Stimulated activated CD4-positive, alpha-beta T cell treated with anti-CD3 and anti-CD28 coated beads, Interleukin-2, amount 100 ng/mL, for 4 hours (primary cell): ENCODE measurements around the gene NPHP1.
"Not testable (repeated sequence)": the region's sequence is repeated elsewhere in the genome, so short reads cannot be mapped to it uniquely, and the experiment has no call there.

Experiments
- DNase-seq: peaks from one replicate; pipeline ENCODE4 v3.0.0-alpha.2; 2020; ENCODE audit warnings: low read depth

Gene NPHP1

DNA sequence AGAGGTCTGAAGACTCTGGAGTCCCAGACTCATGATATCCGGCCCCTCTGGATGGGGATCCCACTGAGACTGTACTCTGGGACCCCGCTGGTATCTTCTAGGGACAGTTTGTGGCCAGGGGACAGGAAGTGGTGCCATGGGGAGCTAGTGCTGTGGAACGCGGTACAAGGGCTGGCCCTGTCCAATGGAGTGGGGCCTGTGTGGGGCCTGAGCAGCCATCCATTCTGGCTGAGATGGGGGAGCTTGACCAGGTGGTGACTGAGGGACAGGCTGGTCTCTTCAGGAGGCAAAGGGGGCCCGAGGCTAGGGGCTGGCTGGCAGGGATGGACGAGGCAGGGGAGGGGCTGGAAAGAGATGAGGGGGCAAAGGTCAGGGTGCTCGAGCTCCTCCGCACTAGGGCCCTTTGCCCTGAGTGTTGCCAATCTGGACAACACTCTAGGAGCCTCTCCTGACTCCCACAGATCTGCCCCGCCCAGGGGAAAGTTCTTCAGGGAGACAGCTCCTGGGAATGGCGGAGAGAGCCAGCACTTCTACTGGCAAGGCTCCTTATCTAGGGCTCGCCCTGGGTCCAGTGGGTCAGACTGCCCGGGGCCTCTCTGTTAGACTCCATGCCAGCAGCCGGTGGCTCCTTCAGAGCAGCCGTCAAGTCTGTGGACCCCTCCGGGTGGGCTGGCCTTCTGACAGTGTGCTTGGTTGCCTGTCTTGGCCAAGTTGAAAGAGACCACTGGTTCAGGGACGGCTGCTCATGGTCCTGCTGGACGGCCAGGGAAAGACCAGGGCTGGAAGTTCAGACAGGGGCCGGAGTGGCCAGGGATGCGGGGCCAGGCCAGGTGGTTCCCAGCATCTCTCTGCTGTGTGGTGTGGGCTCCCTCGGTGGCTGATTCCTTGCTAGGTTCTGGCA, 101.5 kb downstream of the NPHP1 start:
- no peak for DNase-seq

DNA sequence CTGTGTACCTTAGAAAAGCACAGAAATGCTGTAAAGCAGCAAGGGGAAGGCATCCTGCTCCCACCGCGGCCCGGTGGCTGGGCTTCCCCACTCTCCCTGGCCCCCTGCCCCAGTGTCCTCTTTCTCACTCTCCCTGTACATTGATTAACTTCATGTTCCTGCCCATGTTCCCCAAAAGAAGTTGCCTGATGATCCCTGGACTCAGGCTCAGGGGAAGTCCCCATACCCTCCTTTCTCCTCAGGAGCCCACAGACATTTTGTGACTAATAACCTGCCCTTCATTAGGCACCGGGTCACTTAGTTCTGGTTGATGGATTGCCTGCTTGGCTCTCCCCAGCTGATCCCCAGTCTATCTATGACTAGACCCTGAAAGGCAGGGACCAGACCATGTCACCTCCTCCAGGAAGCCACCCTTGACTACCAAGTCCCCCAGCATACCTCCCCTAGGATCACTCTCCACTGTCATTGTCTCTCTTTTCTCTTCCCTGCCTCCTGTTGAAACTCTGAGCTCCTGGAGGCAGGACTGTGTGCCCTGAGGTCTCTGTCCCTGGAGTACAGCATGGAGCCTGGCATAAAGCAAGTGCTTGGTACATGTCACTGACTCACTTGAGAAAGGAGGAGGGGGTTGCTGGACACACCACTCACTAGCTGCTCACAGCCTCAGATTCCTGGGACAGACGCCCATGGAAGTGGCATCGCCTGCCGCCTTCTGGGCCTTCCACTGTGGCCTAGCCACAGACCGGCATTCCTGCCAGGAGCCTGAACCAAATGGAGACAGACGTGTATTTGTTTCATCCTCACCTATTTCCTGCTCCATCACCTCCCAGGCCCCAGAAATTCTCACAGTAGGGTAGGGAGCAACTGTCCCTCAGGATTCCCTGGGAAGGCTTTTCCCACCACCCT, 102.7 kb downstream of the NPHP1 start:
- DNase-seq = no peak

DNA sequence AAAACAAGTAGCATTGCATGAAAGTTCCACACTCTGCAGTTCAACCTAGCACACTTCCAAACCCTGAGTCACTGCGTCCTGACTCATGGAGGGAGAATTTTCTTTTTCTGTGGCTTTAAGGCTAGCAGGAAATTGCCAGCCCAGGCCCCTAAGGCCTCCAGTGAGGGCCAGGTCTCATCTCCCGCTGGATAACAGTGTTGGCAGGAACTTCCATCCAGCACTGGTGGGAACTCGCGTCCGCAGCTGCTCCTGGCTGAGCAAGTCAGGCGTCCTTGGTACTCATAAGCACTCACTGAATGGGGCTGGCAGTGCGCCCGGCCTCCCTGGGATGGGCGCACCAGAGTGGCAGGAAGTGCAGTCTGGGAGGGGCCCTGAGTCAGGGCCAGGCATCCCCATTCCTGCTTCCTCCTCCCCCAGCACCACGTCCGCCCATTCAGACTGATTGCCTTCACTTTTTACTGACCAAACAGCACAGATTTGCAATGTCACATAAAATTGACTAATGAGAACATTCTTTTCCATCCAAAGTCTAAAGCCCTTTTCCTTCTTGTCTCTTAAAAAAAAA, 103.5 kb downstream of the NPHP1 start:
- DNase-seq = no peak

DNA sequence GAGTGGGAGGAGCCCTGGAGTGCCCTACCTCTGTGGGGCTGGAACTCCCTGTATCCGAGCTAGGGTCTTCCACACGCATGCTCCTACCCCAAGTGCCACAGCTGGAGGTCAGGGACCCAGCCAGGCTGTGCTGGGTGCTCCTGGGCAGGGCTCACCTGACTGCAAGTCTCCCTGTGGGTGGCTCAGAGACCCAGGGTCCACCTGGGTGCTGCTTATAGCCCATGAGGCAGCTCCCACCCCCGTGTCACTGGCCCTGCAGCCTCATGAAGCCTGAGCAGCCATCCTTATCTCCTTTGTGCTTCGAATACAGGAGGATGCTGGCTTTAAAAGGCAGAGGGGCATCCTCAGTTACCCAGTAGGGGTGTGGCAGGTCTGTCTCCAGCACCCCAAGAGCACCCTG, 103.9 kb downstream of the NPHP1 start:
- not testable (repeated sequence) for DNase-seq

DNA sequence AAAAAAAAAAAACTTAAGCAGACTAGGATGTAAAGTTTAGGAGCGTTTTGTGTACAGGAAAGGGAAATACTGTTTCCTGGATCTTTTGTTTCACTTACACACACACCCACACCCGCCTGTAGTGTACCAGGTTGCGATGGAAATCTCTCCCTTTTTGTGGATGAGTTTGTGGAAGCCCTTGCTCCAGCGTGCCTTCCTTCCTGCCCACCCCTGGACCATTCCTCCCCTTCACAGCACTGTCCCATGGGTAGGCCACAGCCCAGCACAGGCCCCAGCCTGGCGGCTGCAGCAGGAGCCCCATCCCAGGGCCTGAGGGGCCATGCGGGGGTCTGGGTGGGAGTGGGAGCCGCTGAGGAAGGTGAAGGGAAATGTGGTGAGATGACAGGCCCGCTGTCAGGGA, 104.3 kb downstream of the NPHP1 start:
- no peak for DNase-seq

DNA sequence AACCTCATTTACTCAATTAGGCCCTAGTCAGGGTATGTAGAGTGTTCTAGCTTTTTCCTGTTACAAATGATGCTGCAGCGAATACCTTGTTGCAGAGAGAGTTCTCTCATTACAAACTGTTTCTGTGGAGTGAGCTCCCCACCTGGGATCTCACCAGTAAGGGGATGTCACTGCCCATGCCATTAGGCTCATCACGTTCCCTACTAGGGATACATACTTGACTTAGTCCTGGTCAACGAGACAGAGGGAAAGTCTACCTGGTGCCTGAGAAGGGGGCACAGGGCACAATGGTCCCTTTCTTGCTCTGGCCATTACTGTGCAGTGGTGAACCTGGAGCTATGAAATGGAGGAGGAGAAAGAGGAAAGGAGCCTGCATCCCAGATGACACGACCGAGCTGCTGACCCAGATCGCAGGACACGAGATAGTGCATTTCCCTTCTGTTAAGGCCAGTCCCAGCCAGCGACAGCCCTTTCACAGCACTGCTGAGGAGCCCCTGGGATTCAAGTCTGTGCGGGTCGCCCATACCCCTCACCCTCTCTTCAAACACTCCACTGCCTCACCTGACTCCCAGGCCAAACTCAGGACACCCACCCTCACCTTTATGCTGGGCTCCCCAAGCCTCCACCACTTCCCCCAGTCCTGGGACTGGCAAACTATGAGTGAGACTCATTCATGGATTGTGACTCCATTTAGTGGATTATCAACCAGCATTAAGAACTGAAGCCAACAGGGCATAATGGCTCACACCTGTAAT, 105.2 kb downstream of the NPHP1 start:
- no peak for DNase-seq

DNA sequence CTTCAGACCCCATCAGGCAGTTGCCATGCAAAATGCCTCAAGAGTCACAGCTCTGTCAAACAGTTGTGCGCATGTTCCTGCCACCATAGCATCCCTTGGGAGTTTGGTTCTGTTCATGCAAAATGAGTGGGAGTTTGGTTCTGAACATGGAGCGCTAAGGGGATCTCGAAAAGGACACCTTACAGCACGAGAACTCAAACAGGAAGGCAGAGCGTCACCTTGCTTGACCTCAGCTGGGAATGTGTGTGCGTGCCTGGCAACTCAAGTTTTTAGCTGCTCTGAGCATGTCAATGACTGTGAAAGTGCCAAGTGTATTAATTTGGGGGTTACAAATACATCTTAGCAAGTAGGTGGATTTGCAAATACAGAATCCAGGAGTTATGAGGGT, 105.8 kb downstream of the NPHP1 start:
- DNase-seq = no peak

DNA sequence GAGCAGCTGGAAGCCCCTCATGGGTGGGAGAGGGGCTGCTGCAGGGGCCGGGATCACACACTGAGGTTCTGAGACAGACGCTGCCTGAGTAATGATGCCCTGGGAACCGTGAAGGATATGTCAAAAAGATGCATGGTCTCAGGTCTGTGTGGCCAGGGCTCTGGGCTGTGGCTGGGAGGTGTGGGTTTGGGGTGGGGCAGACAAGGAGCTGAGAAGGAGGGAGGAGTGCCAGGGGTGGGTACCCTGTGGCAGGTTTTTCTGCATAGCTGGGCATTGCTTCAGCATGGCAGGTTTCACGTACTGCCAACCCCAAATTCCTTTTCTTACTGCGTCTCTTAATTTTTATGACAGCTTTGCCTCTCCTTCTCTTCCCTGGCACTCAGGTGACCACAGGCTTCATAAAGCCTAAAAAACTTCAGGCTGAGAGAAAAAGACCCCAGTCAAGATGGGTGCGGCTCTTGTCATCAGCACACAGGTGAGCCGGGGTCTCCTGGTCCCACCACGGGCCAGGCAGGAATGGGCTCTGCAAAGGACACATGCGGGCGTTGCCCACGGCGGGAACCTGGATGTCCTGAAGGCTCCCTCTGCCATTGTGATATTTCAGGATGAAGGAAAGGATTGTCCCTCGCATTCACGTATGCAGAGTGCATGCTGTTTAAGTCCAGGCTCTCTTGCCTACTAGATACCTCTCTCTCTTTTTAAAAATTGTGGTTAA, 107.2 kb downstream of the NPHP1 start:
- no peak for DNase-seq

DNA sequence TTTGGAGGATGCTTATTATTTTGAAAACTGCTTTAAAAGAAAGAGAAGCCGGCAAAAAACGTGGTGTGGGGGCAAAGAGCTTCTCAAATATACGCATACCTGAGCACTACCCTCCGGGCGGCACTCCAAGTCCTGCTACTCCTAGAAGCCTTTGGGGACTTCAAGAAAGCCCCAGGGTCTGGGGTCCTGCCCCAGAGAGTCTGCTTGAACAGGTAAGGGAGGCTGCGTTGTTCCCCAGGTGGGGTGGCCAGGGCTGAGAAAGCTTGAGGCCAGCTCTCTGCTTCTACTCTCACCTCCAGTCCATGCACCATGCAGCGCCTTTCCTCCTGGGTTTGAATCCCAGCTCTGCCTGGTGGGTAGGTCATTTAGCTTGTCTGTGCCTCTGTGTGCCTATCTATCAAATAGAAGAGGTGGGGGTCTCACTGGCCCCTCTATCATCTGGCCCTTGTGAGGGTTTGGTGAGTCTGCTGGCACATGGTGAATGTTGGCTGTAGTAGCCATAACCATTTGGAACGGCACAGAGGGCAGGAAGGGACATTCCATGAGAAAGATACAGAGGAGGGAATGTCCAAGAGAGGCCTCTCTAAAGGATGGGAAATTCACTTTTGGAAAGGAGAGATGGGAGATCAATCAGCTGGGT, 108.7 kb downstream of the NPHP1 start:
- no peak for DNase-seq

DNA sequence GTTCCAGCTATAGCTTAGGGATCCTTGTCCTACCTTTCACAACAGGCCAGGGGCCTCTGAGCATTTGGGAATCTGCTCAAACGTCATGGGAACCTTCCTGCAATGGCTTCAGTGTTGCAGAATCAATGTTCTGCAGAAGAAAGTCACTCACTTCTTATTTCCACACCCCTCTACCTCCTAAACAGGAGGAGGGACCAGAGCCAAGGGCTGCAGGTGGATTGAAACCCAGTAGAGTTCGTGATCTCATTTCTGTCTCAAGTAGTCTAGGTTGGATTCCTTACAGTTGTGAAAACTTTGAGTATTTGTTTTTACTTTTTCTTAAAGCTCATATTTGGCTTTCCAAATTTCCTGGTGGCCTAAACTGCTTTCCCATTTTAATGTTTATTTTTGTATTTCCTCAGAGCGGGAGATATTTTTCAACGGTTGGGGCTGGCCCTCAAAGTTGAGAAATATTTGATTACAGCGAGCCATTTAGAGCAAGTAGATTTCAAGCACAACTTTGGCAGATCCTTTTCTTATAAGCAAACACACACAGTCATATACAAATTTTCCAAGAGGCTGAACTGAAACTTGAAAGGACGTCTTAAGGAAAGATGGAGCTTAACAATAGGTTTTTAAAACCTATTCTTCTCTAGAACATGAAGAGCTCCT, 109.8 kb downstream of the NPHP1 start:
- not testable (repeated sequence) for DNase-seq

DNA sequence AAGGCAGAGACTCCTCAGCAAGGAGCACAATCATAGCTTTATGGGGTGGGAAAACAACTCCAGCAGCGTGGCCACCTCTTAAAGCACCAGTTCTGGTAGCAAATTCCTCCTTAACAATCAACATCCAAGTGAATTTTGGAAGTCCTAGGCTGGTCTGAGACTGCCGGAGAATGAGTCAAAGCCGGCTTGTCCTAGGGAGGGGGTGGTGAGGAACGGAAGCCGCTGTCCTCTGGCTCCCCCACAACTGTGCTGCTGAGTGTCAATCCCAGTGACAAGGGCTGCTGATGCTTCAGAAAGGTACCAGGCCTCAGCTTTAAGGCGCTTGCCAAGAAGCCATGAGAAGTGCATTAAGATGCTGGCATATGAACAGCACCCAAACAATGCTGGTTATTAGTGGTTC, 110.9 kb downstream of the NPHP1 start:
- DNase-seq = not testable (repeated sequence)

DNA sequence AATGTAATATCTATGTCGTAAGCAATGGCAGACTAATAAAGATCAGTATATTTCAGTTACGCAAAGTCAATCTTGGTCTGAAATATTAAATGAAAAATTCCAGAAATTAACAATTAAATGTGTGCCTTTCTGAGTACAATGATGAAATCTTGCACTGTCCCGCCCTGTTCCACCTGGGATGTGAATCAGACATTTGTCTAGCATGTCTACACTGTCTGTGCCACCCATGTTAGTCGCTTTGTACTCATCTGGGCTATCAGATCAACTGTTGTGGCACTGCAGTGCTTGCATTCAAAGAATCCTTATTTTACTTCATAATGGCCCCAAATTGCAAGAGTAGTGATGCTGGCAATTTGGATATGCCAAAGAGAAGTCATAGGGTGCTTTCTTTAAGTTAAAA, 114.6 kb downstream of the NPHP1 start:
- not testable (repeated sequence) for DNase-seq

DNA sequence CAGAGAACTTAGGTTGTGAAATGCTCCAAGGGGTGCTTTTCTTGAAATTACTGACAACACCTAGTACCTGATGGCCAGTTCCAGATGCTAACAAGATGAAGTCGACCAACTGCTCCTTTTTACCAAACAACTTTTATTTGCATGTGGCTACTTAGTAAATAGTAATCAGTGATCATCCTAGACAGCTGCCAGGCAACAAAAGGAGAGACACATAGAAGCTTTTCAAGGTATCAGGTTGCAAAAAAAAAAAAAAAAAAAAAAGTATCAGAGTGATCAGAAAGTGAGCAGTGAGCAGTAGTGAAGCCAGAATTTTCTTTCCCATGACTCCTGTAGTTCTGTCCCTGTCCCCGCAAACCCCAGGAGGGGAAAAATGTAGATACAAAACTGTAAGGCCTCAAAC, 121.1 kb downstream of the NPHP1 start:
- not testable (repeated sequence) for DNase-seq

DNA sequence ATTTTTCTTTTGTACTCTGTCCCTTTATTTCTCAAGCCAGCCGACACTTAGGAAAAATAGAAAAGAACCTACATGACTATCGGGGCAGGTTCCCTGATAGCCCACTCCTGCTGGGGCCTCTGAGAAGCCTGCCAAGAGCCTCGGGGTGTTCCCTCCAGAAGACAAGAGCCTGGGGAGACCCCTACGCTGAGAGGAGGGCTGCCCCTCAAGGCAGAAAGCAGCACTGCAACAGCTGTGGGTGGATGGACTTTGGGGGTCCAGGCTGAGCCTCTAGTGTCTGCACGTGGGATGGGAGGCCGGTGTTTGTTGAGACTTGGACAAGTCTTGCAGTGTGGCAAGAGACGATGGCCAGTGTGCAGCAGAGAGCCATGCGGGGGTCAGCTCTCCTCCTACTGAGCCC, 121.7 kb downstream of the NPHP1 start:
- DNase-seq = not testable (repeated sequence)

DNA sequence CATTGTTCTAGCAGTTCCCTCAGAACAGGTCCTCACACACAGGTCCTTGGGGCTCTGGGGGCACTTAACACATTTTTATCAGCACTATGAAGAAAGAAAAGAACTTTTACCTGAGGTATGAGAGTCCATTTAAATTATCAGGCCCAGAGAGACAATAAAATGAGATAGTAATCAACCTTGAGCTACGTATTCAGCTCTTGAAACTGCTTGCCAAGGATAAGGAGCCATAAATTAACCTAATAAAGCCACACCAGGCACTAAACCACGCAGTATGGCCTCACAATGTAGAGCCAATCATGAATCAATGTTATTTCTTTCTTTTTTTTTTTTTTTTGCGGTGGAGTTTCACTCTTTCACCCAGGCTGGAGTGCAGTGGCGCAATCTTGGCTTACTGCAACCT, 126.7 kb downstream of the NPHP1 start:
- not testable (repeated sequence) for DNase-seq

DNA sequence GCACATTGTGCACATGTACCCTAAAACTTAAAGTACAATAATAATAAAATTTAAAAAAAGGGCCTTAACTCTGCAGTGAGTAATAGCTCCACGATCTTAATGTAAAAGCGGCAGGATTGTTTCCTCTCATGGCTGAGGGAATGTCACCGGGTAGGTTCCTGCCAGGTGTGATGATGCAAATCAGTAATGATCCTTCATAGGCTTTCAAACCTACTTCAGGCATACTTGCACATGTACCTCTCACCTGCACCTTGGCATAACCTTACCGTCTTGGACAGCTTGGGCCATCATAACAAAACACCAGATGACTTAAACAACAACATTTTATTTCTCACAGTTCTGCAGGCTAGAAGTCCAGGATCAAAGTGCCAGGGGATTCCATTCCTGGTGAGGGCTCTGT, 128.9 kb downstream of the NPHP1 start:
- not testable (repeated sequence) for DNase-seq
